ENCODE data around the gene ADI1. TPM values are rescaled to one million over a fixed set of nuclear protein-coding genes. Genes with fewer than 3 reads are reported as not detected.

The ADI1 gene
- total and polyA plus RNA-seq, 2 experiments from 2014 or later = 15.3 to 65.9 TPM

GRCh38 chr2:3557639-3558204 lies 38.4 kb upstream of the ADI1 start:
- Histone ChIP-seq H3K4me3 (peak overlapping the region; percentile 89), H3K27me3 (no peaks in the 10 kb centered on the region), H3K9me3 (ENCODE audit: low read depth) (no peaks in the 10 kb centered on the region), H3K4me1 (ENCODE audit: low read depth) (peaks cover 3% of the 10 kb centered on the region), H3K27ac (peak overlapping the region; percentile 94), H3K36me3 (peaks cover 12% of the 10 kb centered on the region)
- no peak for DNase-seq (ENCODE audit: low read depth in 1 of 2, low spot score in 1 of 2)
- TF ChIP-seq CTCF (IDR thresholded peaks at IDR 0.05; ENCODE audit: low read depth, low read length) = no peak

- H3K36me3 ChIP-seq = peaks cover 32% of the 10 kb centered on the region
- TF ChIP-seq CTCF (IDR thresholded peaks at IDR 0.05; ENCODE audit: low read depth, low read length) = no peak
- H3K4me3 ChIP-seq = no peak overlapping the region
- H3K27ac ChIP-seq = no peak overlapping the region
- no peaks in the 10 kb centered on the region for H3K27me3 ChIP-seq
- peaks cover under 1% of the 10 kb centered on the region for H3K4me1 ChIP-seq (ENCODE audit: low read depth)
- H3K9me3 ChIP-seq (ENCODE audit: low read depth) = no peaks in the 10 kb centered on the region
- DNase-seq (ENCODE audit: low read depth in 1 of 2, low spot score in 1 of 2) = no peak
Measured at GRCh38 chr2:3553946-3554345, 34.6 kb upstream of the ADI1 start.

- DNase-seq (ENCODE audit: low read depth in 1 of 2, low spot score in 1 of 2) = no peak
- TF ChIP-seq CTCF (IDR thresholded peaks at IDR 0.05; ENCODE audit: low read depth, low read length) = no peak
- Histone ChIP-seq H3K36me3 (peaks cover 61% of the 10 kb centered on the region), H3K9me3 (ENCODE audit: low read depth) (no peaks in the 10 kb centered on the region), H3K4me3 (no peak overlapping the region), H3K27me3 (no peaks in the 10 kb centered on the region), H3K4me1 (ENCODE audit: low read depth) (peaks cover 6% of the 10 kb centered on the region), H3K27ac (no peak overlapping the region)
Measured at GRCh38 chr2:3547915-3548314, 28.6 kb upstream of the ADI1 start.

- Histone ChIP-seq H3K27ac (no peak overlapping the region), H3K4me1 (ENCODE audit: low read depth) (peaks cover 7% of the 10 kb centered on the region), H3K9me3 (ENCODE audit: low read depth) (no peaks in the 10 kb centered on the region), H3K4me3 (no peak overlapping the region), H3K36me3 (peaks cover 56% of the 10 kb centered on the region), H3K27me3 (no peaks in the 10 kb centered on the region)
- no peak for TF ChIP-seq CTCF (IDR thresholded peaks at IDR 0.05; ENCODE audit: low read depth, low read length)
- DNase-seq (ENCODE audit: low read depth in 1 of 2, low spot score in 1 of 2) = no peak
Measured at GRCh38 chr2:3545788-3546478, 26.6 kb upstream of the ADI1 start.

GRCh38 chr2:3543023-3543683 lies 23.8 kb upstream of the ADI1 start:
- no peak for DNase-seq (ENCODE audit: low read depth in 1 of 2, low spot score in 1 of 2)
- H3K27me3 ChIP-seq = no peaks in the 10 kb centered on the region
- H3K4me1 ChIP-seq (ENCODE audit: low read depth) = peaks cover 7% of the 10 kb centered on the region
- peak overlapping the region; percentile 80 for H3K27ac ChIP-seq
- H3K36me3 ChIP-seq = peaks cover 39% of the 10 kb centered on the region
- no peak overlapping the region for H3K4me3 ChIP-seq
- H3K9me3 ChIP-seq (ENCODE audit: low read depth) = no peaks in the 10 kb centered on the region
- TF ChIP-seq CTCF (IDR thresholded peaks at IDR 0.05; ENCODE audit: low read depth, low read length) = no peak

Data from cardiac muscle cell (in vitro differentiated cells and primary cell).